ENCODE measurements around the gene MRPS25. TPM values are rescaled to one million over a fixed set of nuclear protein-coding genes. Genes with fewer than 3 reads are reported as not detected.

Gene MRPS25
- total and polyA plus RNA-seq, 2 donors from 2014 or later = 57.2 to 89.2 TPM

GRCh38 chr3:15108082-15108545 is 43.0 kb upstream of the MRPS25 start:
- Histone ChIP-seq H3K9me3 (ENCODE audit: control insufficient read depth in 2 of 3, insufficient read depth in 1 of 3, low read length in 3 of 3) (no peaks in the 10 kb centered on the region), H3K36me3 (ENCODE audit: control insufficient read depth in 2 of 3, insufficient read depth in 3 of 3, low read length in 3 of 3) (no peaks in the 10 kb centered on the region), H3K4me1 (ENCODE audit: control insufficient read depth in 2 of 3, insufficient read depth in 2 of 3, low read depth in 1 of 3, low read length in 3 of 3) (peaks cover 0 to 8% (median 2%) of the 10 kb centered on the region in 3 donors), H3K27me3 (ENCODE audit: control insufficient read depth, insufficient read depth, low read length) (no peaks in the 10 kb centered on the region), H3K27ac (ENCODE audit: low read depth in 2 of 2, low read length in 2 of 2) (no peak overlapping the region), H3K9ac (ENCODE audit: low read length in 3 of 3) (no peak overlapping the region), H3K4me3 (ENCODE audit: low read length in 3 of 3) (no peak overlapping the region)
- intact Hi-C loops (cut with DNase I) = no loop called here
- TF ChIP-seq CTCF (IDR thresholded peaks at IDR 0.05; ENCODE audit: borderline replicate concordance, extremely low read depth, insufficient read depth) = peak; percentile 88
- DNase-seq = peak; percentile 66 to 89 (median 85)
- FAIRE-seq = no peak

GRCh38 chr3:15107075-15107947 is 42.2 kb upstream of the MRPS25 start:
- intact Hi-C loops (cut with DNase I) = no loop called here

DNA sequence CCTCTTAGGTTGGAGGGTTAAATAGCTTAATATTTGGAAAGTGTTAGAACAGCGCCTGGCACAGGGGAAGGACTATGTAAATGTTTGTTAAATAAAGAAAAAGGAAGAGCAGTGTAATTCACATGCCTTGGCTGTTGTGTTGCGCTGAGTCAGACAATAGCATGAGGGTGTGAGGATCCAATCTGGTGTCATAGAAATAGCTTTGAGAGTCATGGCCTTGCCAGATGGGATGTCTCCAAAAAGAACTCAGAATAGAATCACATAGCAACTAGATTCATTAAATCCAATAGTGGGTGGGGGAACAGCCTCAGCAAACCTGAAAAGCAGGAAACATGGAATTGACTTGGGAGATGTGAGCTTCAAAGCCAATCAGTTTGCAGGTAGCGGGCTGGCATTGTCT is 37.7 kb upstream of the MRPS25 start:
- no peak for TF ChIP-seq CTCF (IDR thresholded peaks at IDR 0.05; ENCODE audit: borderline replicate concordance, extremely low read depth, insufficient read depth)
- no peaks in the 10 kb centered on the region for H3K36me3 ChIP-seq (ENCODE audit: control insufficient read depth in 2 of 3, insufficient read depth in 3 of 3, low read length in 3 of 3)
- peaks cover 3 to 11% (median 6%) of the 10 kb centered on the region in 3 donors for H3K4me1 ChIP-seq (ENCODE audit: control insufficient read depth in 2 of 3, insufficient read depth in 2 of 3, low read depth in 1 of 3, low read length in 3 of 3)
- no peak for DNase-seq
- intact Hi-C loops (cut with DNase I) = no loop called here
- no peaks in the 10 kb centered on the region for H3K27me3 ChIP-seq (ENCODE audit: control insufficient read depth, insufficient read depth, low read length)
- no peak overlapping the region for H3K4me3 ChIP-seq (ENCODE audit: low read length in 3 of 3)
- H3K27ac ChIP-seq (ENCODE audit: low read depth in 2 of 2, low read length in 2 of 2) = no peak overlapping the region
- H3K9me3 ChIP-seq (ENCODE audit: control insufficient read depth in 2 of 3, insufficient read depth in 1 of 3, low read length in 3 of 3) = no peaks in the 10 kb centered on the region
- no peak for FAIRE-seq
- H3K9ac ChIP-seq (ENCODE audit: low read length in 3 of 3) = no peak overlapping the region

More at GRCh38 chr3:15107075-15107947, 42.2 kb upstream of the MRPS25 start:
- H3K9ac ChIP-seq (ENCODE audit: low read length in 3 of 3) = no peak overlapping the region
- peaks cover 0 to 8% (median 2%) of the 10 kb centered on the region in 3 donors for H3K4me1 ChIP-seq (ENCODE audit: control insufficient read depth in 2 of 3, insufficient read depth in 2 of 3, low read depth in 1 of 3, low read length in 3 of 3)
- no peak overlapping the region for H3K4me3 ChIP-seq (ENCODE audit: low read length in 3 of 3)
- no peak for TF ChIP-seq CTCF (IDR thresholded peaks at IDR 0.05; ENCODE audit: borderline replicate concordance, extremely low read depth, insufficient read depth)
- no peaks in the 10 kb centered on the region for H3K27me3 ChIP-seq (ENCODE audit: control insufficient read depth, insufficient read depth, low read length)
- no peaks in the 10 kb centered on the region for H3K9me3 ChIP-seq (ENCODE audit: control insufficient read depth in 2 of 3, insufficient read depth in 1 of 3, low read length in 3 of 3)
- DNase-seq (no peak), FAIRE-seq (no peak)
- no peak overlapping the region for H3K27ac ChIP-seq (ENCODE audit: low read depth in 2 of 2, low read length in 2 of 2)
- no peaks in the 10 kb centered on the region for H3K36me3 ChIP-seq (ENCODE audit: control insufficient read depth in 2 of 3, insufficient read depth in 3 of 3, low read length in 3 of 3)

All from kidney (tissue), 14 donors.